ENCODE data around the gene GRAMD4.

- TF ChIP-seq, protein P1, sequence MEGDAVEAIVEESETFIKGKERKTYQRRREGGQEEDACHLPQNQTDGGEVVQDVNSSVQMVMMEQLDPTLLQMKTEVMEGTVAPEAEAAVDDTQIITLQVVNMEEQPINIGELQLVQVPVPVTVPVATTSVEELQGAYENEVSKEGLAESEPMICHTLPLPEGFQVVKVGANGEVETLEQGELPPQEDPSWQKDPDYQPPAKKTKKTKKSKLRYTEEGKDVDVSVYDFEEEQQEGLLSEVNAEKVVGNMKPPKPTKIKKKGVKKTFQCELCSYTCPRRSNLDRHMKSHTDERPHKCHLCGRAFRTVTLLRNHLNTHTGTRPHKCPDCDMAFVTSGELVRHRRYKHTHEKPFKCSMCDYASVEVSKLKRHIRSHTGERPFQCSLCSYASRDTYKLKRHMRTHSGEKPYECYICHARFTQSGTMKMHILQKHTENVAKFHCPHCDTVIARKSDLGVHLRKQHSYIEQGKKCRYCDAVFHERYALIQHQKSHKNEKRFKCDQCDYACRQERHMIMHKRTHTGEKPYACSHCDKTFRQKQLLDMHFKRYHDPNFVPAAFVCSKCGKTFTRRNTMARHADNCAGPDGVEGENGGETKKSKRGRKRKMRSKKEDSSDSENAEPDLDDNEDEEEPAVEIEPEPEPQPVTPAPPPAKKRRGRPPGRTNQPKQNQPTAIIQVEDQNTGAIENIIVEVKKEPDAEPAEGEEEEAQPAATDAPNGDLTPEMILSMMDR (IDR thresholded peaks at IDR 0.05; ENCODE audit: low read depth, low read length, poor library complexity, severe bottlenecking), result no peak
- no peak for TF ChIP-seq EZH2phosphoT487 (IDR thresholded peaks at IDR 0.05; ENCODE audit: borderline replicate concordance, low read length)
Observed at GRCh38 chr22:46607483-46608114, 12.6 kb upstream of the GRAMD4 start.
